Neural progenitor cell (in vitro differentiated cells): ENCODE data around the gene MARK3.

Experiments used
- EZH2 ChIP-seq: fragments of 200-600 bp; sonication (generic); IDR thresholded peaks from 2 replicates; pipeline ENCODE4 v1.6.1; 2017; ENCODE audit warnings: antibody characterized with exemption, mild to moderate bottlenecking, moderate library complexity
- EZH2phosphoT487 ChIP-seq: fragments of 200-600 bp; sonication (generic); IDR thresholded peaks from 2 replicates; pipeline ENCODE4 v1.6.1; 2017; ENCODE audit warnings: antibody characterized with exemption
- TF ChIP-seq, protein P1 (sequence below): fragments of 200-600 bp; sonication (generic); IDR thresholded peaks from 2 replicates; pipeline ENCODE4 v1.5.1; 2017; ENCODE audit warnings: antibody characterized with exemption, mild to moderate bottlenecking

DNA sequence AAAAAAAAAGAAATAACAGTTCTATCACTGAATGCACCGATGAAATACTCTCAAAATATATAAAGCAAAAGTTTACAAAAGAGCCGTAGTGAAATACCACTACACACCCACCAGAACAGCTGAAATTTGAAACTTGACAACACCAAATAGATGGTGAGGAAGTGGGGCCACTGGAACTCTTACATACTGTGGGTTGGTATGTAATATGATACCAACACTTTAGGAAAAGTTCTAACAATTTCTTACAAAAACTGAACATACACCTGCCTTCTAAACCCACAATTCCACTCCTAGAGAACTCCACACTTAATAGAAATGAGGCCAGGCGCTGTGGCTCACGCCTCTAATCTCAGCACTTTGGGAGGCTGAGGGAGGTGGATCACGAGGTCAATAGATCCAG, 37.1 kb upstream of the MARK3 start:
- TF ChIP-seq EZH2 (no peak), EZH2phosphoT487 (no peak)
- TF ChIP-seq, protein P1, sequence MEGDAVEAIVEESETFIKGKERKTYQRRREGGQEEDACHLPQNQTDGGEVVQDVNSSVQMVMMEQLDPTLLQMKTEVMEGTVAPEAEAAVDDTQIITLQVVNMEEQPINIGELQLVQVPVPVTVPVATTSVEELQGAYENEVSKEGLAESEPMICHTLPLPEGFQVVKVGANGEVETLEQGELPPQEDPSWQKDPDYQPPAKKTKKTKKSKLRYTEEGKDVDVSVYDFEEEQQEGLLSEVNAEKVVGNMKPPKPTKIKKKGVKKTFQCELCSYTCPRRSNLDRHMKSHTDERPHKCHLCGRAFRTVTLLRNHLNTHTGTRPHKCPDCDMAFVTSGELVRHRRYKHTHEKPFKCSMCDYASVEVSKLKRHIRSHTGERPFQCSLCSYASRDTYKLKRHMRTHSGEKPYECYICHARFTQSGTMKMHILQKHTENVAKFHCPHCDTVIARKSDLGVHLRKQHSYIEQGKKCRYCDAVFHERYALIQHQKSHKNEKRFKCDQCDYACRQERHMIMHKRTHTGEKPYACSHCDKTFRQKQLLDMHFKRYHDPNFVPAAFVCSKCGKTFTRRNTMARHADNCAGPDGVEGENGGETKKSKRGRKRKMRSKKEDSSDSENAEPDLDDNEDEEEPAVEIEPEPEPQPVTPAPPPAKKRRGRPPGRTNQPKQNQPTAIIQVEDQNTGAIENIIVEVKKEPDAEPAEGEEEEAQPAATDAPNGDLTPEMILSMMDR, result no peak
